Measurements from ENCODE around the gene IRF2BPL. TPM values are rescaled to one million over a fixed set of nuclear protein-coding genes. Genes with fewer than 3 reads are reported as not detected.
A peak's percentile ranks its signal among the peaks of the same experiment; 100 is the strongest.

Gene IRF2BPL
- total and polyA plus RNA-seq, 2 of the 8 experiments (the other 6 are each of a cell fraction or from before 2014, with no cell fraction given): 18.8 to 57.0 TPM

- no peak for TF ChIP-seq CTBP2 (IDR thresholded peaks at IDR 0.05; ENCODE audit: borderline replicate concordance, insufficient read depth, insufficient read length, low read length)
- peak; percentile 74 for TF ChIP-seq MAX (IDR thresholded peaks at IDR 0.05)
- peak; percentile 73 for TF ChIP-seq RBBP5 (IDR thresholded peaks at IDR 0.05; ENCODE audit: borderline replicate concordance, low read depth, low read length)
- no peak for TF ChIP-seq CEBPB (IDR thresholded peaks at IDR 0.05; ENCODE audit: low read depth, low read length)
- 0 out of 3 replicates have a peak, but pooled peaks of 1 of the 2 experiments have one; percentile 42 for TF ChIP-seq EP300 (IDR thresholded peaks at IDR 0.05; ENCODE audit: borderline replicate concordance in 1 of 2, low read depth in 2 of 2, low read length in 2 of 2)
- no peak for TF ChIP-seq ATF3 (IDR thresholded peaks at IDR 0.05; ENCODE audit: insufficient read depth, low read depth, low read length)
- TF ChIP-seq TBP (IDR thresholded peaks at IDR 0.05; ENCODE audit: low read depth, low read length): peak; percentile 63; the same call in 1 of the 2 replicates
- peak; percentile 61 for TF ChIP-seq BACH1 (IDR thresholded peaks at IDR 0.05; ENCODE audit: low read length)
- TF ChIP-seq TEAD4 (IDR thresholded peaks at IDR 0.05; ENCODE audit: low read depth, low read length): no peak; the same call in 1 of the 2 replicates
- no peak; the same call in none of the 2 replicates for TF ChIP-seq ATF2 (IDR thresholded peaks at IDR 0.05; ENCODE audit: low read length)
- TF ChIP-seq HDAC6 (IDR thresholded peaks at IDR 0.05; ENCODE audit: low read depth, low read length): no peak
- TF ChIP-seq SUZ12 (IDR thresholded peaks at IDR 0.05; ENCODE audit: low read length): 0 out of 2 replicates have a peak, but pooled peaks have one; percentile 16
- no peak for TF ChIP-seq ZNF274 (IDR thresholded peaks at IDR 0.05; ENCODE audit: borderline replicate concordance, extremely low read depth, low read length)
- no peak for TF ChIP-seq CHD1 (IDR thresholded peaks at IDR 0.05; ENCODE audit: low read depth, low read length)
- TF ChIP-seq RAD21 (IDR thresholded peaks at IDR 0.05 in 1 of 2, conservative IDR thresholded peaks at IDR 0.05 in 1 of 2; ENCODE audit: low read depth in 2 of 2, low read length in 2 of 2): peak; percentile 0 to 1; a peak in 2 of 4 replicates
- peak; percentile 87 for TF ChIP-seq ASH2L (IDR thresholded peaks at IDR 0.05; ENCODE audit: low read length)
- TF ChIP-seq PHF8 (conservative IDR thresholded peaks at IDR 0.05; ENCODE audit: low read depth, low read length): peak; percentile 15; the same call in 1 of the 2 replicates
- TF ChIP-seq CBX5 (IDR thresholded peaks at IDR 0.05; ENCODE audit: low read depth, low read length): no peak
- TF ChIP-seq SAP30 (IDR thresholded peaks at IDR 0.05; ENCODE audit: insufficient read depth, insufficient replicate concordance, low read length): no peak
These were observed at the start of gene IRF2BPL (continued) for GRCh38 chr14:77028384-77029231.
